COR-L47 (cell line): ENCODE measurements around the gene MYF5.

Experiments used
- DNase-seq: peaks from one replicate; lab custom pipeline; 2025; lab: John Stamatoyannopoulos, UW

Gene MYF5

GRCh38 chr12:80707830-80708258, 8.9 kb upstream of the MYF5 start:
- no peak for DNase-seq

- DNase-seq = no peak
These were observed 8.3 kb upstream of the MYF5 start for GRCh38 chr12:80708259-80708974.

- no peak for DNase-seq
These were observed 7.8 kb upstream of the MYF5 start for GRCh38 chr12:80708975-80709328.

- DNase-seq = no peak
These were observed 6.6 kb upstream of the MYF5 start for GRCh38 chr12:80709811-80710726.

- no peak for DNase-seq
These were observed 5.8 kb upstream of the MYF5 start for GRCh38 chr12:80710727-80711449.

- DNase-seq = no peak
These were observed 4.8 kb upstream of the MYF5 start for GRCh38 chr12:80711866-80712265.

GRCh38 chr12:80712866-80713265, 3.8 kb upstream of the MYF5 start:
- no peak for DNase-seq

- no peak for DNase-seq
These were observed 3.3 kb upstream of the MYF5 start for GRCh38 chr12:80713419-80713818.

GRCh38 chr12:80714055-80714454, 2.7 kb upstream of the MYF5 start:
- DNase-seq = no peak

GRCh38 chr12:80714846-80715245, 1.9 kb upstream of the MYF5 start:
- DNase-seq = no peak

- no peak for DNase-seq
These were observed 931 bp upstream of the MYF5 start for GRCh38 chr12:80715713-80716249.

GRCh38 chr12:80717856-80718255, 1.1 kb downstream of the MYF5 start:
- DNase-seq = no peak

- DNase-seq = no peak
These were observed 3.8 kb downstream of the MYF5 start for GRCh38 chr12:80720516-80720915.

GRCh38 chr12:80721326-80721725, 4.6 kb downstream of the MYF5 start:
- DNase-seq = no peak

GRCh38 chr12:80745851-80746505, 29.3 kb downstream of the MYF5 start:
- no peak for DNase-seq

- DNase-seq = no peak
These were observed 31.1 kb downstream of the MYF5 start for GRCh38 chr12:80747800-80748199.

- DNase-seq = no peak
These were observed 32.7 kb downstream of the MYF5 start for GRCh38 chr12:80749456-80749855.

GRCh38 chr12:80752464-80752863, 35.8 kb downstream of the MYF5 start:
- DNase-seq = no peak

- DNase-seq = no peak
These were observed 37.6 kb downstream of the MYF5 start for GRCh38 chr12:80754274-80754673.

- DNase-seq = no peak
These were observed 40.2 kb downstream of the MYF5 start for GRCh38 chr12:80756875-80757274.

GRCh38 chr12:80761838-80762237, 45.1 kb downstream of the MYF5 start:
- DNase-seq = no peak

- DNase-seq = peak; percentile 66
These were observed 47.2 kb downstream of the MYF5 start for GRCh38 chr12:80763874-80764273.
